ENCODE data around the gene LBP.

Gene LBP

GRCh38 chr20:38317422-38317821, 28.9 kb upstream of the LBP start:
- H3K27me3 ChIP-seq (replicated peaks in 2 of 5; ENCODE audit: control insufficient read depth in 4 of 5, insufficient read depth in 5 of 5, low read length in 4 of 5) = peaks cover 0 to 73% (median 15%) of the 10 kb centered on the region in 5 experiments
- H3K27ac ChIP-seq (ENCODE audit: insufficient read depth in 1 of 2, low read depth in 1 of 2, low read length in 2 of 2, poor library complexity in 1 of 2, severe bottlenecking in 2 of 2) = no peak overlapping the region
- H3K9me3 ChIP-seq (ENCODE audit: control extremely low read depth in 1 of 5, control insufficient read depth in 4 of 5, insufficient read depth in 2 of 5, low read depth in 1 of 5, low read length in 4 of 5) = peaks cover 0 to 4% (median 0%) of the 10 kb centered on the region in 5 experiments
- H3K36me3 ChIP-seq (ENCODE audit: control insufficient read depth in 4 of 4, insufficient read depth in 4 of 4, low read length in 3 of 4) = no peaks in the 10 kb centered on the region
- no peak overlapping the region for H3K4me3 ChIP-seq (ENCODE audit: control insufficient read depth in 1 of 7, extremely low read depth in 1 of 7, insufficient read depth in 4 of 7, low read depth in 2 of 7, low read length in 6 of 7)
- 90% methylated on average over 3 of the region's 3 CpGs for WGBS (ENCODE audit: insufficient coverage)
- ChIA-PET CTCF (interaction anchor here (0.9 to 1.7 kb wide), 5 partner anchors 12 to 91 kb away, joined by 3 to 7 read pairs (median 3); no protein-coding TSS in a partner anchor), POLR2A (no interaction called here)
- no peak for DNase-seq
- no peaks in the 10 kb centered on the region for H3K4me1 ChIP-seq (ENCODE audit: control extremely low read depth in 1 of 4, control insufficient read depth in 4 of 4, insufficient read depth in 4 of 4, low read length in 3 of 4)

GRCh38 chr20:38320221-38320620, 26.1 kb upstream of the LBP start:
- ChIA-PET POLR2A (no interaction called here), CTCF (interaction anchor here (0.6 to 1.6 kb wide), 4 partner anchors 16 to 98 kb away, joined by 3 to 5 read pairs (median 4); partner anchors contain the start of gene BPI)
- no peak for DNase-seq
- no peaks in the 10 kb centered on the region for H3K4me1 ChIP-seq (ENCODE audit: control extremely low read depth in 1 of 4, control insufficient read depth in 4 of 4, insufficient read depth in 4 of 4, low read length in 3 of 4)
- peaks cover 0 to 6% (median 0%) of the 10 kb centered on the region in 5 experiments for H3K9me3 ChIP-seq (ENCODE audit: control extremely low read depth in 1 of 5, control insufficient read depth in 4 of 5, insufficient read depth in 2 of 5, low read depth in 1 of 5, low read length in 4 of 5)
- H3K4me3 ChIP-seq (ENCODE audit: control insufficient read depth in 1 of 7, extremely low read depth in 1 of 7, insufficient read depth in 4 of 7, low read depth in 2 of 7, low read length in 6 of 7) = no peak overlapping the region
- peaks cover 0 to 71% (median 18%) of the 10 kb centered on the region in 5 experiments for H3K27me3 ChIP-seq (replicated peaks in 2 of 5; ENCODE audit: control insufficient read depth in 4 of 5, insufficient read depth in 5 of 5, low read length in 4 of 5)
- no peak overlapping the region for H3K27ac ChIP-seq (ENCODE audit: insufficient read depth in 1 of 2, low read depth in 1 of 2, low read length in 2 of 2, poor library complexity in 1 of 2, severe bottlenecking in 2 of 2)
- WGBS (ENCODE audit: insufficient coverage) = 84% methylated on average over 5 of the region's 6 CpGs
- H3K36me3 ChIP-seq (ENCODE audit: control insufficient read depth in 4 of 4, insufficient read depth in 4 of 4, low read length in 3 of 4) = no peaks in the 10 kb centered on the region

DNA sequence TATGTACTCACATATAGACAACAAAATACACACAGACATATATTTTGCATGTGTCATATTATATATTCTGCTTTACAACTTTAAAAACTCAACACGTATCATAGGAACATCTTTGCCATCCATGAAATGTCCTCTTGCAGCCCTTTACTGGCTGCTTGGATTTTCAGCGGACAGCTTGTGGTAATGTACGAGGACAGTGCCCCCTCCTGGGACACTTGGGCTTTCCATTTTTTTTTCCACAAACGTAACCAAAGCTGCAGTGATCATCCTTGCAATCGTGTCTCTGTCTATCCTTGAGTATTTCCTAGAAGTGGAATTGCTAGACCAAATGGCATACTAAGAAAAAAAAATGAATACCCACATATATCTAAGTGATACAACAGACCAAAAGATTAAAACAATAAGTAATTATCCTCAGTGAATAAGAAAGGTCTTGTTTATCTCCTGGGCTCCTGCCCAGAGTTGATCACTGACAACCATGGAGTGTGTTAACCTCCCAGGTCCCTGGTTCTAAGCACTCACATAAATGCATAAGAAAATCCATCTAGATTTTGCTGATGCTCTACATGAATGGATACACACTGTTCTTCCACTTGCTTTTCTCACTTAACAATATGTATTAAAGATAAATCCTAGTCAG, 24.2 kb upstream of the LBP start:
- no peak overlapping the region for H3K27ac ChIP-seq (ENCODE audit: insufficient read depth in 1 of 2, low read depth in 1 of 2, low read length in 2 of 2, poor library complexity in 1 of 2, severe bottlenecking in 2 of 2)
- WGBS (ENCODE audit: insufficient coverage) = 0% methylated on average over 2 of the region's 5 CpGs
- H3K4me1 ChIP-seq (ENCODE audit: control extremely low read depth in 1 of 4, control insufficient read depth in 4 of 4, insufficient read depth in 4 of 4, low read length in 3 of 4) = no peaks in the 10 kb centered on the region
- ChIA-PET CTCF (interaction anchor here (1.0 to 1.3 kb wide), 2 partner anchors 92 to 96 kb away, joined by 3 read pairs; no protein-coding TSS in a partner anchor), POLR2A (no interaction called here)
- peak; percentile 60 to 79 (median 66) for DNase-seq
- H3K4me3 ChIP-seq (ENCODE audit: control insufficient read depth in 1 of 7, extremely low read depth in 1 of 7, insufficient read depth in 4 of 7, low read depth in 2 of 7, low read length in 6 of 7) = no peak overlapping the region
- no peaks in the 10 kb centered on the region for H3K36me3 ChIP-seq (ENCODE audit: control insufficient read depth in 4 of 4, insufficient read depth in 4 of 4, low read length in 3 of 4)
- H3K9me3 ChIP-seq (ENCODE audit: control extremely low read depth in 1 of 5, control insufficient read depth in 4 of 5, insufficient read depth in 2 of 5, low read depth in 1 of 5, low read length in 4 of 5) = peaks cover 0 to 8% (median 0%) of the 10 kb centered on the region in 5 experiments
- H3K27me3 ChIP-seq (replicated peaks in 2 of 5; ENCODE audit: control insufficient read depth in 4 of 5, insufficient read depth in 5 of 5, low read length in 4 of 5) = peaks cover 0 to 67% (median 18%) of the 10 kb centered on the region in 5 experiments

DNA sequence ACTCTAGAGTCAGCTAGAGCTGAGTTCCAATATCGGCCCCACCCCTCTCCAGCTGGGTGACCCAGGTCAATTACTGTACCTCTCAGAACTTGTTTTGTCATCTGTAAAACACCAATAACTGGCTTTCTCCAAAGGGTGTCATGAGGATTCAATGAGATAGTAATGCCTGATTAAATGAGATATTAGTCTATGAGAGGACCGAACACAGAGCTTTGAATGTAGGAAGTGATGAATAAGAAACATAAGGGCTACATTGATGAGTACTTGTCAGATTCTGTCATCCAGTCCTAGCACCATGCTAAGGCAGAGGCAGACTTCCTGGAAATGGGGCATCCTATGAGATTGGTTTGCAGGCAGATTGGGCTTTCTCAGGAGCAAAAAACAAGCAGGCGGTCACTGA, 22.1 kb upstream of the LBP start:
- POLR2A ChIA-PET = no interaction called here
- DNase-seq = no peak
- CTCF ChIA-PET = interaction anchor here (1.0 to 1.3 kb wide), 2 partner anchors 12 to 35 kb away, joined by 3 to 4 read pairs; no protein-coding TSS in a partner anchor
- H3K27me3 ChIP-seq (replicated peaks in 2 of 5; ENCODE audit: control insufficient read depth in 4 of 5, insufficient read depth in 5 of 5, low read length in 4 of 5) = peaks cover 0 to 59% (median 8%) of the 10 kb centered on the region in 5 experiments
- WGBS (ENCODE audit: insufficient coverage) = 90% methylated on average over 2 of the region's 3 CpGs
- H3K9me3 ChIP-seq (ENCODE audit: control extremely low read depth in 1 of 5, control insufficient read depth in 4 of 5, insufficient read depth in 2 of 5, low read depth in 1 of 5, low read length in 4 of 5) = peaks cover 0 to 4% (median 0%) of the 10 kb centered on the region in 5 experiments
- H3K27ac ChIP-seq (ENCODE audit: insufficient read depth in 1 of 2, low read depth in 1 of 2, low read length in 2 of 2, poor library complexity in 1 of 2, severe bottlenecking in 2 of 2) = no peak overlapping the region
- H3K4me3 ChIP-seq (ENCODE audit: control insufficient read depth in 1 of 7, extremely low read depth in 1 of 7, insufficient read depth in 4 of 7, low read depth in 2 of 7, low read length in 6 of 7) = no peak overlapping the region
- H3K4me1 ChIP-seq (ENCODE audit: control extremely low read depth in 1 of 4, control insufficient read depth in 4 of 4, insufficient read depth in 4 of 4, low read length in 3 of 4) = no peaks in the 10 kb centered on the region
- H3K36me3 ChIP-seq (ENCODE audit: control insufficient read depth in 4 of 4, insufficient read depth in 4 of 4, low read length in 3 of 4) = no peaks in the 10 kb centered on the region

DNA sequence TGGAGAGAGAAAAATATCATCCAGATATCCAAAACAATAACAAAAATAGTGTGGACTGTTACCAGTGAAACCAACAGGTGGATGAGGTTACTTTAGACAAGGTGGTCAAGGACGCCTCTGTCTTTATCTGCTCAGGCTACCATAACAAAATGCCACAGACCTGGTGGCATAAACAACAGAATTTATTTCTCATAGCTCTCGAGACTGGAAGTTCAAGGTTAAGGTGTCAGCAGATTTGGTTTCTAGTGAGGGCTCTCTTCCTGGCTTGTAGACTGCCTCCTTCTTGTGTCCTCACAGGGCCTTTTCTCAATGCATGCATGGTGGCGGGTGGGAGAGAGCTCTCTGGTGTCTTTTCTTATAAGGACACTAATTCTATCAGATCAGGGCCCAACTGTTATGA, 21.1 kb upstream of the LBP start:
- Histone ChIP-seq H3K27me3 (replicated peaks in 2 of 5; ENCODE audit: control insufficient read depth in 4 of 5, insufficient read depth in 5 of 5, low read length in 4 of 5) (peaks cover 0 to 53% (median 8%) of the 10 kb centered on the region in 5 experiments), H3K27ac (ENCODE audit: insufficient read depth in 1 of 2, low read depth in 1 of 2, low read length in 2 of 2, poor library complexity in 1 of 2, severe bottlenecking in 2 of 2) (no peak overlapping the region), H3K36me3 (ENCODE audit: control insufficient read depth in 4 of 4, insufficient read depth in 4 of 4, low read length in 3 of 4) (no peaks in the 10 kb centered on the region), H3K4me3 (ENCODE audit: control insufficient read depth in 1 of 7, extremely low read depth in 1 of 7, insufficient read depth in 4 of 7, low read depth in 2 of 7, low read length in 6 of 7) (no peak overlapping the region), H3K9me3 (ENCODE audit: control extremely low read depth in 1 of 5, control insufficient read depth in 4 of 5, insufficient read depth in 2 of 5, low read depth in 1 of 5, low read length in 4 of 5) (peaks cover 0 to 4% (median 0%) of the 10 kb centered on the region in 5 experiments), H3K4me1 (ENCODE audit: control extremely low read depth in 1 of 4, control insufficient read depth in 4 of 4, insufficient read depth in 4 of 4, low read length in 3 of 4) (no peaks in the 10 kb centered on the region)
- CTCF ChIA-PET = interaction anchor here (1.0 to 1.2 kb wide), 3 partner anchors 13 to 115 kb away, joined by 3 to 4 read pairs (median 3); no protein-coding TSS in a partner anchor
- POLR2A ChIA-PET = no interaction called here
- WGBS (ENCODE audit: insufficient coverage) = 100% methylated on average over 2 of the region's 3 CpGs
- no peak for DNase-seq

GRCh38 chr20:38325905-38326304, 20.4 kb upstream of the LBP start:
- POLR2A ChIA-PET = no interaction called here
- Histone ChIP-seq H3K4me1 (ENCODE audit: control extremely low read depth in 1 of 4, control insufficient read depth in 4 of 4, insufficient read depth in 4 of 4, low read length in 3 of 4) (no peaks in the 10 kb centered on the region), H3K4me3 (ENCODE audit: control insufficient read depth in 1 of 7, extremely low read depth in 1 of 7, insufficient read depth in 4 of 7, low read depth in 2 of 7, low read length in 6 of 7) (no peak overlapping the region), H3K27ac (ENCODE audit: insufficient read depth in 1 of 2, low read depth in 1 of 2, low read length in 2 of 2, poor library complexity in 1 of 2, severe bottlenecking in 2 of 2) (no peak overlapping the region), H3K27me3 (replicated peaks in 2 of 5; ENCODE audit: control insufficient read depth in 4 of 5, insufficient read depth in 5 of 5, low read length in 4 of 5) (peaks cover 0 to 56% (median 8%) of the 10 kb centered on the region in 5 experiments), H3K9me3 (ENCODE audit: control extremely low read depth in 1 of 5, control insufficient read depth in 4 of 5, insufficient read depth in 2 of 5, low read depth in 1 of 5, low read length in 4 of 5) (peaks cover 0 to 4% (median 0%) of the 10 kb centered on the region in 5 experiments), H3K36me3 (ENCODE audit: control insufficient read depth in 4 of 4, insufficient read depth in 4 of 4, low read length in 3 of 4) (no peaks in the 10 kb centered on the region)
- no peak for DNase-seq
- CTCF ChIA-PET = no interaction called here
- WGBS (ENCODE audit: insufficient coverage) = 100% methylated on average over 3 of the region's 3 CpGs

DNA sequence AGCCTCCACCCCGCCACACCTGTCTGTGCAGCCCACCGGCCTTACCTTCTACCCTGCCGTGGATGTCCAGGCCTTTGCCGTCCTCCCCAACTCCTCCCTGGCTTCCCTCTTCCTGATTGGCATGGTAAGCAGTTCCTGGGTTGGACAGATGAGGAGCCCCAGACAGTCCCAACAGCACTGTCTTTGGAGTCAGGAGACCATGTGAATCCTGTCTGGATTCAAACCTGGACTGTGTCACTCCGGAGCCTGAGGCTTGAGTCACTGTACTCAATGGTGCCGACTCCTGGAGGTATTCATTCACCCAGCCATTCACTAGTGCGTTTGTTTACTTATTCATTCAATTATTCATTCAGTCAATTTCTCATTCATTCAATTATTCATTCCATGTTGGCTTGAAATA, 20.0 kb upstream of the LBP start:
- CTCF ChIA-PET = no interaction called here
- POLR2A ChIA-PET = no interaction called here
- DNase-seq = no peak
- no peak overlapping the region for H3K27ac ChIP-seq (ENCODE audit: insufficient read depth in 1 of 2, low read depth in 1 of 2, low read length in 2 of 2, poor library complexity in 1 of 2, severe bottlenecking in 2 of 2)
- H3K36me3 ChIP-seq (ENCODE audit: control insufficient read depth in 4 of 4, insufficient read depth in 4 of 4, low read length in 3 of 4) = no peaks in the 10 kb centered on the region
- H3K27me3 ChIP-seq (replicated peaks in 2 of 5; ENCODE audit: control insufficient read depth in 4 of 5, insufficient read depth in 5 of 5, low read length in 4 of 5) = peaks cover 0 to 59% (median 8%) of the 10 kb centered on the region in 5 experiments
- H3K4me1 ChIP-seq (ENCODE audit: control extremely low read depth in 1 of 4, control insufficient read depth in 4 of 4, insufficient read depth in 4 of 4, low read length in 3 of 4) = no peaks in the 10 kb centered on the region
- H3K4me3 ChIP-seq (ENCODE audit: control insufficient read depth in 1 of 7, extremely low read depth in 1 of 7, insufficient read depth in 4 of 7, low read depth in 2 of 7, low read length in 6 of 7) = no peak overlapping the region
- WGBS (ENCODE audit: insufficient coverage) = 97% methylated on average over 6 of the region's 7 CpGs
- H3K9me3 ChIP-seq (ENCODE audit: control extremely low read depth in 1 of 5, control insufficient read depth in 4 of 5, insufficient read depth in 2 of 5, low read depth in 1 of 5, low read length in 4 of 5) = peaks cover 0 to 4% (median 0%) of the 10 kb centered on the region in 5 experiments
